Panc1 (cell line): Measurements from ENCODE around the gene SERTAD4.

Experiments used
- CTCF ChIP-seq: fragments of 450-650 bp; IDR thresholded peaks from 2 replicates; pipeline ENCODE4 v1.5.1; 2017; ENCODE audit warnings: mild to moderate bottlenecking
- POLR2AphosphoS5 ChIP-seq: IDR thresholded peaks from 2 replicates; pipeline ENCODE4 v1.6.1; 2012; ENCODE audit warnings: mild to moderate bottlenecking, low read depth, low read length, moderate library complexity
- REST ChIP-seq, 2 experiments: IDR thresholded peaks; 2 replicates each; pipeline ENCODE4 v1.6.1; 2011 to 2012; ENCODE audit warnings: low read depth in 2 of 2, control low read depth in 1 of 2, low read length in 1 of 2, mild to moderate bottlenecking in 1 of 2, moderate library complexity in 1 of 2; ENCODE audit not compliant: insufficient read depth in 1 of 2
- SIN3A ChIP-seq: IDR thresholded peaks from 2 replicates; pipeline ENCODE4 v1.6.1; 2012; ENCODE audit warnings: low read depth, mild to moderate bottlenecking, low read length, moderate library complexity, borderline replicate concordance; ENCODE audit not compliant: insufficient read depth
- TCF7L2 ChIP-seq: IDR thresholded peaks from 2 replicates; pipeline ENCODE4 v1.6.1; 2011; ENCODE audit warnings: mild to moderate bottlenecking, low read depth, low read length, inconsistent platforms

DNA sequence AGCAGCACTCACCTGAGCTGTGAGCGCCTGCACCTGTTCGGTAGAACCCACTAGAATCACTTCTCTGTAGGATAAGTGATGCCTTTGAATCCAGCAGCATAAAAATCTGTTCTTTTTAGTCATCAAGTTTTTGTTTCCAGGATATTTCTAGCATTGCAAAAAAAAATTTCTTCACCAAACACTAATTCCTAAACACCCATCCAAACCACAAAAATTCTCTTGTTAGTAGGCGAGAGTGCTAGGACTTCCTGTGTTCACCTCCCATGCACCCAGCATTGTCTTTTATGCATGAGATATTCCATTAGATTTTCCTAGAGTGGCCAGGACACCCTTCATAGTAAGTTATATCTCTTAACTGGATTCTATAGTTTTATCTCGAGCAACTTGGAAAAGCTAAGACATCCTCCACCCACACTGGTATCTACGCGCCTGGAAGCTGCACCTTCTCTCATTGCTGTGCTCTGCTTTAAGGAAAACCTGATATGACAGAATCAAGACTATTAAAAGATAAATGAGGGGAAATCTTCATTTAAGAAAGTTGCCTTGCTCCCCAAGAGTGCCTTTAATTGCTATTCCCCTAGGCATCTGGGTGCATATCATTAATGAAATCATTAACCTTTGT lies 12.3 kb downstream of the SERTAD4 start:
- TF ChIP-seq CTCF: no peak
- TF ChIP-seq SIN3A: no peak
- no peak for TF ChIP-seq REST (IDR thresholded peaks at IDR 0.05; ENCODE audit: insufficient read depth in 1 of 2, low read depth in 2 of 2, low read length in 1 of 2)
- TF ChIP-seq POLR2AphosphoS5: no peak
- TF ChIP-seq TCF7L2: no peak
